Panc1 (cell line): ENCODE data around the gene KAZALD1.

Experiments used
- POLR2AphosphoS5 ChIP-seq: IDR thresholded peaks from 2 replicates; pipeline ENCODE4 v1.6.1; 2012; ENCODE audit warnings: mild to moderate bottlenecking, low read depth, low read length, moderate library complexity
- TF ChIP-seq, protein P1 (sequence below): fragments of 450-650 bp; IDR thresholded peaks from 2 replicates; pipeline ENCODE4 v1.5.1; 2017; ENCODE audit warnings: mild to moderate bottlenecking
- TF ChIP-seq, protein P2 (sequence below), 2 experiments: IDR thresholded peaks; 2 replicates each; pipeline ENCODE4 v1.6.1; 2011 to 2012; ENCODE audit warnings: low read depth in 2 of 2, control low read depth in 1 of 2, low read length in 1 of 2, mild to moderate bottlenecking in 1 of 2, moderate library complexity in 1 of 2; ENCODE audit not compliant: insufficient read depth in 1 of 2

DNA sequence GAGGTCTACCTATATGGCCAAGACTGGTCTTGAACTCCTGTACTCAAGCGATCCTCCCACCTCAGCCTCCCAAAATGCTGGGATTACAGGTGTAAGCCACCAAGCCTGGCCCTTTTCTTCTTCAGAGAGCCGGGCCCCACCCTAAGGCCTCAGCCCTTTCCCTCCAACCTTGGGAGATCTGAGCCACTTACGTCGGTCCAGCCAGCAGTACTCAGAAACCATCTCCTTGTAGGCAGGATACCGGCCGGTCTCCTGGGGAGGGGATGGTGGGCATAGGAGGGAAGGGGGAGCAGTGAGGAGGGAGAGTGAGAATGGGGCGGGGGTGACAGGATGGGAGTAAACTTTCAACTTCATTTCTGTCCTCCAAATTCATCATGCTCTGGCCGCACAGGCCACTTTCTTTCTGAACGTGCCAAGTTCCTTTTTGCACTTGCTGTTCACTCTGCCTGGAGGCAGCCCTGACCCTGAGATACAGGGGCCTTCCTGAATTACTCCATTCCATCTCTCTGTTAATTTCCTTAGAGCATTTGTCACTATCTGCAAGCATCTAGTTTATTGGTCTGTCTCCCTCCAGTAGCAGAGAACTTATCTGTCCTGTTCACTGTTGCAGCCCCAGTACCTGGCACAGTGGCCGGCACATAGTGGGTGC lies 41.2 kb upstream of the KAZALD1 start:
- TF ChIP-seq, protein P1, sequence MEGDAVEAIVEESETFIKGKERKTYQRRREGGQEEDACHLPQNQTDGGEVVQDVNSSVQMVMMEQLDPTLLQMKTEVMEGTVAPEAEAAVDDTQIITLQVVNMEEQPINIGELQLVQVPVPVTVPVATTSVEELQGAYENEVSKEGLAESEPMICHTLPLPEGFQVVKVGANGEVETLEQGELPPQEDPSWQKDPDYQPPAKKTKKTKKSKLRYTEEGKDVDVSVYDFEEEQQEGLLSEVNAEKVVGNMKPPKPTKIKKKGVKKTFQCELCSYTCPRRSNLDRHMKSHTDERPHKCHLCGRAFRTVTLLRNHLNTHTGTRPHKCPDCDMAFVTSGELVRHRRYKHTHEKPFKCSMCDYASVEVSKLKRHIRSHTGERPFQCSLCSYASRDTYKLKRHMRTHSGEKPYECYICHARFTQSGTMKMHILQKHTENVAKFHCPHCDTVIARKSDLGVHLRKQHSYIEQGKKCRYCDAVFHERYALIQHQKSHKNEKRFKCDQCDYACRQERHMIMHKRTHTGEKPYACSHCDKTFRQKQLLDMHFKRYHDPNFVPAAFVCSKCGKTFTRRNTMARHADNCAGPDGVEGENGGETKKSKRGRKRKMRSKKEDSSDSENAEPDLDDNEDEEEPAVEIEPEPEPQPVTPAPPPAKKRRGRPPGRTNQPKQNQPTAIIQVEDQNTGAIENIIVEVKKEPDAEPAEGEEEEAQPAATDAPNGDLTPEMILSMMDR: no peak
- no peak for TF ChIP-seq POLR2AphosphoS5
- TF ChIP-seq, protein P2, sequence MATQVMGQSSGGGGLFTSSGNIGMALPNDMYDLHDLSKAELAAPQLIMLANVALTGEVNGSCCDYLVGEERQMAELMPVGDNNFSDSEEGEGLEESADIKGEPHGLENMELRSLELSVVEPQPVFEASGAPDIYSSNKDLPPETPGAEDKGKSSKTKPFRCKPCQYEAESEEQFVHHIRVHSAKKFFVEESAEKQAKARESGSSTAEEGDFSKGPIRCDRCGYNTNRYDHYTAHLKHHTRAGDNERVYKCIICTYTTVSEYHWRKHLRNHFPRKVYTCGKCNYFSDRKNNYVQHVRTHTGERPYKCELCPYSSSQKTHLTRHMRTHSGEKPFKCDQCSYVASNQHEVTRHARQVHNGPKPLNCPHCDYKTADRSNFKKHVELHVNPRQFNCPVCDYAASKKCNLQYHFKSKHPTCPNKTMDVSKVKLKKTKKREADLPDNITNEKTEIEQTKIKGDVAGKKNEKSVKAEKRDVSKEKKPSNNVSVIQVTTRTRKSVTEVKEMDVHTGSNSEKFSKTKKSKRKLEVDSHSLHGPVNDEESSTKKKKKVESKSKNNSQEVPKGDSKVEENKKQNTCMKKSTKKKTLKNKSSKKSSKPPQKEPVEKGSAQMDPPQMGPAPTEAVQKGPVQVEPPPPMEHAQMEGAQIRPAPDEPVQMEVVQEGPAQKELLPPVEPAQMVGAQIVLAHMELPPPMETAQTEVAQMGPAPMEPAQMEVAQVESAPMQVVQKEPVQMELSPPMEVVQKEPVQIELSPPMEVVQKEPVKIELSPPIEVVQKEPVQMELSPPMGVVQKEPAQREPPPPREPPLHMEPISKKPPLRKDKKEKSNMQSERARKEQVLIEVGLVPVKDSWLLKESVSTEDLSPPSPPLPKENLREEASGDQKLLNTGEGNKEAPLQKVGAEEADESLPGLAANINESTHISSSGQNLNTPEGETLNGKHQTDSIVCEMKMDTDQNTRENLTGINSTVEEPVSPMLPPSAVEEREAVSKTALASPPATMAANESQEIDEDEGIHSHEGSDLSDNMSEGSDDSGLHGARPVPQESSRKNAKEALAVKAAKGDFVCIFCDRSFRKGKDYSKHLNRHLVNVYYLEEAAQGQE (IDR thresholded peaks at IDR 0.05; ENCODE audit: insufficient read depth in 1 of 2, low read depth in 2 of 2, low read length in 1 of 2): no peak
